ENCODE measurements around the gene SARNP.

DNA sequence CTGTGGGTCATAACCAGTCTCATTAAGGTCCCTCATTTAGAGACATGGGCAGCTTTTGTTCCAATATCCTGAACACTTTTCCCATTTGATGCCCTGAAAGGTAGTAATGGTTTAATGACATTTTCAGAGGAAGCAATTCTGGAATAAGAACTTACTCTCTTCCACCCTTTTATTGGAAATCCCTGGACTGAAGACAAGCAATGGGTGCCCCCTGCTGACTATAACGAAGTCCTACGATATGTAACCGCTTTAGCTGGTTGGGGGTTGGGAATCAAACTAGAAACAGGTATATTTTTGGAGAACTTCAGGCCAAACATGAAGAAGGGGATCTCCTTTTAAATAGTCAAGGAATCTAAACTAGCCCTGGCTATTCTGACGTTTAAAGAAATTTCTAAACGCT lies 20.5 kb downstream of the SARNP start:
- TF ChIP-seq, protein P1, sequence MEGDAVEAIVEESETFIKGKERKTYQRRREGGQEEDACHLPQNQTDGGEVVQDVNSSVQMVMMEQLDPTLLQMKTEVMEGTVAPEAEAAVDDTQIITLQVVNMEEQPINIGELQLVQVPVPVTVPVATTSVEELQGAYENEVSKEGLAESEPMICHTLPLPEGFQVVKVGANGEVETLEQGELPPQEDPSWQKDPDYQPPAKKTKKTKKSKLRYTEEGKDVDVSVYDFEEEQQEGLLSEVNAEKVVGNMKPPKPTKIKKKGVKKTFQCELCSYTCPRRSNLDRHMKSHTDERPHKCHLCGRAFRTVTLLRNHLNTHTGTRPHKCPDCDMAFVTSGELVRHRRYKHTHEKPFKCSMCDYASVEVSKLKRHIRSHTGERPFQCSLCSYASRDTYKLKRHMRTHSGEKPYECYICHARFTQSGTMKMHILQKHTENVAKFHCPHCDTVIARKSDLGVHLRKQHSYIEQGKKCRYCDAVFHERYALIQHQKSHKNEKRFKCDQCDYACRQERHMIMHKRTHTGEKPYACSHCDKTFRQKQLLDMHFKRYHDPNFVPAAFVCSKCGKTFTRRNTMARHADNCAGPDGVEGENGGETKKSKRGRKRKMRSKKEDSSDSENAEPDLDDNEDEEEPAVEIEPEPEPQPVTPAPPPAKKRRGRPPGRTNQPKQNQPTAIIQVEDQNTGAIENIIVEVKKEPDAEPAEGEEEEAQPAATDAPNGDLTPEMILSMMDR (IDR thresholded peaks at IDR 0.05), result no peak
- no peak for TF ChIP-seq POLR2A (IDR thresholded peaks at IDR 0.05)
- TF ChIP-seq POLR2AphosphoS5 (IDR thresholded peaks at IDR 0.05), result no peak
- no peak for TF ChIP-seq EP300 (IDR thresholded peaks at IDR 0.05)
